Liver (tissue), 3 donors: ENCODE results near the gene XYLT1.

Source experiments
- CTCF ChIP-seq: fragments of 150-350 bp; IDR thresholded peaks from 2 replicates; pipeline ENCODE4 v1.5.1; 2017; ENCODE audit warnings: improper control_type of control experiment, low read depth, low read length; ENCODE audit not compliant: missing input control
- EGR1 ChIP-seq, 2 donors: IDR thresholded peaks; 2 replicates each; pipeline ENCODE4 v1.6.1; 2016 to 2018; ENCODE audit warnings: antibody characterized with exemption in 2 of 2, low read depth in 2 of 2
- REST ChIP-seq: IDR thresholded peaks from 2 replicates; pipeline ENCODE4 v1.6.1; 2016; ENCODE audit warnings: antibody characterized with exemption, mild to moderate bottlenecking
- TAF1 ChIP-seq: conservative IDR thresholded peaks from 2 replicates; pipeline ENCODE4 v1.6.1; 2016; ENCODE audit warnings: antibody characterized with exemption, mild to moderate bottlenecking
- donor health status: healthy.
- donor health status: healthy.

DNA sequence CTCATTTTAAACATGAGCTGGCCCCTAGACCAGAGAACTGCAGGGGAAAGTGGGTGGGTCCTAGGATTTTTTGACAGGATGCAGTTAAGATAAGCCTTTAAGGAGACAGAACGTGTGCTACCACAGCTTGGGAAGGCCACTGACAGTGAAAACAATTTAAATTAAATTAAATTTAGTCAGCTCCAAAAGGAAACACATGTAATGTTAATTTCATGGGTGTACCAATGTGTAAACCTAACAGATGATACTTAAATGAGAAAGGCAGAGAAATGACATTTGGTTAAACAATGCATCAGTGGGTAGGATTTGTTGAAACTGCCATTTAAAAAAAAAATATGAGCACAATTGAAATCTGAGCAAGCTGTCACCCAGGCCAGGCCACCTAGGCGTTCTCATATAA lies 250.8 kb downstream of the XYLT1 start:
- TF ChIP-seq TAF1 (no peak), CTCF (no peak), REST (no peak), EGR1 (IDR thresholded peaks at IDR 0.05; ENCODE audit: low read depth in 2 of 2) (no peak)
